NCI-H526 (cell line): ENCODE measurements around the gene CCDC92B.

Experiments
- DNase-seq, 2 experiments: peaks; one replicate each; lab custom pipeline; 2025; lab: John Stamatoyannopoulos, UW

CCDC92B gene

DNA sequence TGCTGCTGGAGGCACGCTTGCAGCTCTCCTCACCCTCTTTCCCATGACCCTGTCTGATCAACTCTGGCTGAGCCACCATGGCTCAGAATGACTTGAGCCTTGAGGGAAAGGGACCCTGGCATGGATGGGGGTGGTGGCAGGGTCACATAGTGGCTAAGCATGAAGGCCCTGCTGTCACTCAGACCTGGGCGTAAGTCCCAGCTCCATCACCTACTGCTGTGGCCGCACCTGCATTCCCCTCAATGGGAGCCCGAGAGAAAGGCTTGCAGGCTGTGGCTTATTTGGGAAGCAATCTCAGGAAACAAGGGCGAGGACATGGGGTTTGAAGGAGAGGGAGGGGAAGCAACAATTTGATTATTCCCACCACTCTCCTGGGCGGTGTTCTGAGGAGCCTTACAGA is 29.0 kb upstream of the CCDC92B start:
- no peak for DNase-seq

DNA sequence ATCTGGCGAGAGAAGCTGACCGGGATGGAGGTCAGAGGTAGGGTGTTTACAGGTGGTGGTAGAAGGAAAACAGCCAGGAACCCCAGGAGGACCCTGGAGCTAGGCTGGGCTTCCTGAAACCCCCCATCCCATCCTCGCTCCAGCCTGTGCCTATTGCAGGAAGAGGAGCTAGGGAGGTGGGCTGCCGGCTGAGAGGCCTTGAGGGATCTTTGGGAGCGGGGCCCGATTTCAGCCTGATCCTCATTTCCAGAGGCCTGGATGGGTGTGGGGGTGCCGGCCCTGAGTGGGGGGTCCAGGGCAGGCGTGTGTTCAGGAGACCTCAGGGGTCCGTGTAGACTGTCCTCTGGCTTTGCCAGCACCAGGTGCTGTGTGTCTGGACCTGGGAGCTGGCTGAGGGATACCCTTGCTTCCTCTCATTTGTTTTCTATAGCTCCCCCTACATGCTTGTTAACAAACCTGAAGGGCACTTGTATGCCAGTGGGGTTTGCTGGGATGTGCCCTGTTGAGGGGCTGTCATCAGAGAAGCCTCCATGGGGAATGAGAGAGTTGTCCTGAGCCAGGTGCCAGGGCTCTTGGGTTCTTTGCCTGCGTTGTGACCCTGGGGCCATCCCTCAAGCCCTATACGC is 27.9 kb upstream of the CCDC92B start:
- peak in 1 of 2 experiments; percentile 48 for DNase-seq

DNA sequence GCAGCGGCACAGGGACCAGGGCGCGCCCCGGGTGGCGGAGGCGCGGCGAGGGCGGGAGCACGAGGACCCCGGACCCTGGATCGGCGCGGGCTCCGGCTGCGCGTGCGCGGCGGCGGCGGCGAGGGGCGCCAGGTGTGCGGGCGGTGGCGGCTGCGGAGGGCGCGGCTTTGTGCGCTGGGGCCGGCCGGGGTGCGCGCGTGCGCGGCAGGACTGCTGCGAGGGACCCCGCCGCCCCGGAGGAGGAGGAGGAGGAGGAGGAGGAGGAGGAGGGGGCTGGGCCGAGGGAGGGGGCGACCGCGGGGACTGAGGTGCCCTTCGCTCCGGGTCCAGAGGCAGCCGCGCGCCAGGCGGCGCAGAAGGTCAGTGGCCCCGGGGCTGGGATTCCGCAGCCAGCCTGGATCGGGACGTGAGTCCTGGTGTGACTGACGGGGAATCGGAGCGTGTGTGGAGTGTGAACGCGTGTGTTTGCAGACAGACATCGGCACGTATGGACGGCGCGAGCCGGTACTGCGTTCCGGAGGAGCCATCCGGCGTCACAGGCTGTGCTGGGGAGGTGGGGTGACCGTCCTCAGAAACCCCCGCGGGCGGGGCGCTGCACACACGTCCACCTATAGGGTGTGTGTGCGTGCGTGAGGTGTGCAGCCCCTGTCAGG is 27.3 kb upstream of the CCDC92B start:
- DNase-seq = peak in 1 of 2 experiments; percentile 83

DNA sequence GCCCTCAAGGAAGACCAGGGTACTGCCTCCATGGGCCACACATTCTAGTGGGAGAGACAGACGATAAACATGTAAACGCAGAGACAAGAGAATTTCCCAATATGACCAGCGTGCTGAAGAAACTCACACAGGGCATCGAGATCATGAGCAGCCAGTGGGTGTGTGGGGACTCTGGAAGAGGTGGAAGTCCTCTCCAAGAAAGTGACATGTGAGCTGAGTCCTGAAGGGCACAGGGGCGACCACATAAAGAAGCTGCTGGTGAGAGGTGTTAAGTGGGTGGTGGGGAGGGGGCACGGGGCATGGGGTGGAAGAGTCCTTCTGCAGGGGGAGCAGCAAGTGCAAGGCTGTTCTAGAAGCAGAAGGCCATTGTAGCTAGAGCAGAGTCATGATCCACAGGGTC is 25.8 kb upstream of the CCDC92B start:
- no peak for DNase-seq

DNA sequence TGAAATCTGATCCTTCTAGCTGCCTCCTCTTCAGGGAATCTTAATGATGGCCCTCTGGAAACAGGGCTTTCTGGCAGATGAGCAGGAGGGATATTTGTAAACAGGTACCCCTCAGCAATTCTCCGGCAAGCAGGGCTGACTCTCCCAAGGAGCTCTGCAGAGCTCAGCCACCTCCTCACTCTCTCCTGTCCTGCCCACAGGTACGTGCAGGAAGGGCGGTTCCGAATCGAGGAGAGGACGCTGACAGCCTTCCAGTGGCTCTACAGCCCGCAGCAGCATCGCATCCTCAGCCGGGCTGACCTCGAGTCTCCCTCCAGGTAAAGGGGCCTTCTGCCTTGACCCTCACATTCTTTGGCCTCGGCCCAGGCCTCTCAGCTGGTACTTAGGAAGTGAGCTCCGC is 20.7 kb upstream of the CCDC92B start:
- DNase-seq = no peak

DNA sequence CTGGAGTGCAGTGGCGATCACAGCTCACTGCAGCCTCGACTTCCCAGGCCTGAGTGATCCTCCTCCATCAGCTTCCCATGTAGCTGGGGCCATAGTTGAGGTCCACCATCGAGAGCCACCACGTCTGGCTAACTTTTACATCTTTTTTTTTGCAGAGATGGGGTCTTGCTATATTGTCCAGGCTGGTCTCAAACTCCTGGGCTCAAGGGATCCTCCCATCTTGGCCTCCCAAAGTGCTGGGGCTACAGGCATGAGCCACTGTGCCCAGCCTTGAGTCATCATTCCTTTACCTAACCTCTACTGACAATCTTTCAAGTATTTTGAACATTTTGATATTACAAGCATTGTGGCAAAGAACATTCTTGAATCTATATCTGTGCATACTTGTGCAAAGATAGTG is 9.4 kb upstream of the CCDC92B start:
- no peak for DNase-seq

DNA sequence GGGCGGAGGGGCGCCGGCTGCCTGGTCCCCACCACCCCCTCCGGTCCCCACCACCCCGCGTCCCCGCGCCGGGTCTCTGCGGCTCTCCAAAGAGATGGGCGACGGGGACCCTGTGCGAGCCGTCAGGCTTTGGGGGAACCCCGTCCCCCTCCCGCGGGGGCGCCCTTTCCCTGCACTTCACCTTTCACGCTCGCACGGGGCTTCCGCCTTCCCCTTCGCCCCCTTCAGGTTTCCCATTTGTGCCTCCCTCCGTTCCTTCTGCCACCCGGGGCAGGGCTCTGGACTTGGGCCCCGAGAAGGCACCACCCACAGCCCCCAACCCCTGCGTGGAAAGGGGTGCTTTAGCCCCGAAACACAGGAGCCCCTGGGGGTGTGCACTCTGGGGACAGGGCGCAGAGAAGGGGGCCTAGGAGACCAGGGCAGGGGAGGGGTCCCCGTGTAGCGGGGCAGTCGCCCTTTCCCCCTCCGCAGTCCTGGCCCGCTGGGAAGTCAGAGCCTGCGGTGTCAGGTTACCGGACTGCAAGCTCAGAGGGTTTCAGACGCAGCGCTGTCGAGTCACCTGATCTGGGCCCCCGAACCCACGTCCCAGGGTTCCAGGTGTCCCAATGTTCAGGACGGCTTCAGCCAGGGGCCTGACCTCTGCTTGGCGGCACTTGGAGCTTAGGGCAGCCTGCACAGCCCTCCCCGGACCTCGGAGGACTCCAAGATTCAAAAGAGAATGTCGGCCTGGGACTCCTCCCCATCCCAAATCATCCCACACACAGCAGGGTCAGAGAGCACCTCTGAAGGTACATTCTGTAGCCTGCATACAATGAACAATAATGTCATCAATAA is 6.7 kb upstream of the CCDC92B start:
- peak in 1 of 2 experiments; percentile 57 for DNase-seq

DNA sequence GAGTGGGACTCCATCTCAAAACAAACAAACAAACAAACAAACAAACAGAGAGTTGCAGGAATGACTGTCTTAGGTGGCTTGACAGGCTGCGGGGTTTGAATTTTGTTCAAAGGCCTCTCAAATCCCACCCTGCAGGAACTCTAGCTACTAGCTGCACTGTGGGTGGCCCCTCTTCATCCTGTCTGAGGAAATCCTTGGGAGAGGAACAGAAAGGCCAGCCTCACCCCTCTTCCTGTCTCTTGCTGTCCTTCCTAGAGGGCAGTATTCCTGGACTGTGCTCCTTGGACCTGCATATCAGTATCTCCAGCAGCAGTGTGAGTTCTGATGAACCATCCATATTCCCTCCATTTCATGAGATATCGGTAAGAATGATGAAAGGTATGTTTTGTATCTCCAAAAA is 2.0 kb upstream of the CCDC92B start:
- DNase-seq = no peak

DNA sequence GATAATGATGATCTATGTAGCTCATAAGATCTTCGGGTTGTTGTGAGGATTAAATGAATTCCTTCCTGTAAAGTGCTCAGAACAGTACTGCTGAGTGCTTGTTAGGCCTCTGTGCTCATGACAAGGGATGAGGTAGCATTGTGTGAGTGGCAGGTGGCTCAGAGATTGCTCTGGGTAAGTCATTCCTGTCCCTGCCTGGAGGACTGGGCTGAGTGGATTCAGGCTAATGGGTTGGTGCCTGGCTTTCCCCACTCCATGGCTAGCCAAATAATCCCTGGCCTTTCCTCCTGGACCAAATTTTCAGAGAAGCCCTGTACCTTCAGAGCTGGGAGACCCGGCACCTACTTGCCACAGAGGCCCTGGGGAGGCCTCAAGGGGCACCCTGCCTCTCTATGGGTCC is 1.3 kb upstream of the CCDC92B start:
- no peak for DNase-seq

DNA sequence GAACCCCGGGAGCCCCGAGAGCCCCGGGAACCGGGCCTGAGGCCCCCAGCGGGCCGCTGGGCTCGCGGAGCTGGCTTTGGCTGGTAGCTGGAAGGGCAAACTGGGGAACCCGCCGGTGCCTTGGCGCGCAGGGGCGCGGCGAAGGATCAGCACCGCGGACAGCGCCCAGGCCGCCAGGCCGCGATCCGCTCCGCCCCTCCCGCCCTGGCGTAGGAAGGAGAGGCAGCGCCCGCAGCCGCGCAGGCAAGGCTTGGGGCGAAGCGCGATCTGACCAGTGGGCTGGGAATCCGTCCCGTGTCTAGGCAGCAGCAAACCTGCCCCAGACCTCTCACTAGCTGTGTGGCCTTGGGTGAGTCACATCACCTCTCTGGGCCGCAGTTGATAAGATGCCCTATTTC is 331 bp upstream of the CCDC92B start:
- peak in 1 of 2 experiments; percentile 72 for DNase-seq

DNA sequence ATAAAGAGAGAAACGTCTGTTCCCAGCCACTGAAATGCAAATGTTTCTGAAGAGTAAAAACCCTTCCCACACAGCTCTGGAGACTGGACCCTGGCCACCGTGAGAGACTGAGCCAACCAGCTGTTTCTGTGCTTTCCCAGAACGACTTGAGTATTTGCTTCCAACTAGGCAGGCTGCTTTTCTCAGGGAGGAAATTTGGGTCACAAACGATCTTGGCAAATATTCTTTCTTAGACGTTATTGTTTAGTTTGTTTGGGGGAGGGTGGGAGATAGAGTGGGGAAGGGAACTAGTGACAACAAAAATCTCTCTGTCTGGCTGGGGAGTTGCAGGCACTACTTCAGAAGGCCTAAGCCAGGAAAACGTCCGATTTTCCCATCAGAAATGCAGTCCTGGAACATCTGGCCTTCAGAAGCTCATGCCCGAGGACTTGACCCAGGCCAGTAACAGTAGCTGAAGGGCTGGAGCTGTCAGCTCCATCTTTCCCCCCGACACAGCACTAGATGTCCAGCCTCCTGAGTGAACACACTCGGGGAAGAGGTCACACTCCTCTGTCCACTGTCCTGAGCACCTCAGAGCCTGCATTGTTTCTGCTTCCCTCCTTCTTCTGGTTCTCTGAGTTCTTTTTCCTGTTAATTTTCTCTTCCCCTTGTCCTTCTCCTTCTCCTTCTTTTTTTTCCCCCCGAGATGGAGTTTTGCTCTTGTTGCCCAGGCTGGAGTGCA is 4.0 kb downstream of the CCDC92B start:
- peak in 1 of 2 experiments; percentile 10 for DNase-seq

DNA sequence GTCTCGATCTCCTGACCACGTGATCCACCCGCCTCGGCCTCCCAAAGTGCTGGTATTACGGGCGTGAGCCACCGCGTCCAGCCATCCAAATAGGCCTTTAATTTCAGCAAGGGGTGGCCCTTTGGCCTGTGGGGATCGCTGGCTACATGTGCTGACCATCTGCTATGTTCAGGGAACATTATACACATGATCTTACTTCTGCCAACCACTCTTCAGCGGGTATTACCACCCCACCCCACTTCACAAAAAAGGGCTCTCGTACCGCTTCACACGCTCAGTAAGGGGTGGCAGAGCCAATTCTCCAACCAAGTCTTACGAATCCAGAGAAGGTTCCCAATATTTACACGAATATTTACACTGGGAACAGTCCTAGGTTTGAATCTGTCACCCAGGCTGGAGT is 11.8 kb downstream of the CCDC92B start:
- no peak for DNase-seq

DNA sequence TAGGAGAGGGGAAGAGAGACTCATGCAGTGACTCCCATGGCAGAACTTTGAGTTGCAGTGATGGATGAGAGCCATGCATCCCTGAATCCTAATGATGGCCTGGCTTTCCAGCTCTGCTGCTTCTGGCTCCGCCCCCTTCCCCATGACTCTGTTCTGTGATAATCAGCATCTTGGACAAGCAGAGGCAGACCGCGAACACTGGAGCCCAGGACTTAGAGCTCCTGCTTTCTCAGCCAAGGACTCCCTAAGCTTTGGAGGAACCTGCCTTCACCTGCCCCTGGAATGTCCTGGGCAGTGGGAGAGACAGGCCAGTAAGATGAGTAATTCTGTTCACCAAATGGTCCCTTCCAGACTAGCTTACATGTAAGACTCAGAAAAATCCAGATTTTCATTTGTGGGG is 12.5 kb downstream of the CCDC92B start:
- DNase-seq = no peak

DNA sequence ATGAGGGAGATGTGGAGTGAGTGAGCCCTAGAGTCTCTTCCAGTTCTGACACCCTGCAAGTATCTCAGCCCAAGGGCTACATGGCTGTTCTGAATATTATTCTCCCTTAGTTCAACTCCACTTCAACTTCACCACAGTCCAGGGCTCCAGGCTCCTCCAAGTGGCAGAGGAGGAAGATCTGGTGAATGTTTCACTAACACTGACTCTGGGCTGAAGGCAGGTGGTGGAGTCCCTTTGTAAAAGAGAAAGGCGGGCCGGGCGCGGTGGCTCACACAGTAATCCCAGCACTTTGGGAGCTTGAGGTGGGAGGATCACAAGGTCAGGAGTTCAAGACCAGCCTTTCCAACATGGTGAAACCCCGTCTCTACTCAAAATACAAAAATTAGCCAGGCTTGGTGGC is 13.6 kb downstream of the CCDC92B start:
- no peak for DNase-seq

DNA sequence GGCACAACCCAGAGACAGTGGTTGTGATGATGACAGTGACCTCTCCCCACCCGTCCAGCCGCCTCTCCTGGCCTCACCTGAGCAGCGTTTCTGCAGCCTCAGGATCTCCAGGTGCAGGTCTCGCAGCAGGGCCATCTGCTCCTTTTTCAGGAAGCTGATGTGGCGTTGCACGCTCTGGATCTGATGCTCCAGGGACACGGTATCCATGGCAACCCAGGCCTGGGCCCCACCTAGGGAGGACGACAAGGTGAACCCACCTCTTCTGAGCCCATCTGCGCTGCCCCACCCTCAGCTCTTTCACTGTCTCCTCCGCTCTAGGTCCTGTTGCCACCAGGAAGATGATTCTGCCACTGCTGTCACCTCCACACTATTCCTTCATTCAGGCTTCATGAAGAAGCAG is 14.5 kb downstream of the CCDC92B start:
- DNase-seq = no peak

DNA sequence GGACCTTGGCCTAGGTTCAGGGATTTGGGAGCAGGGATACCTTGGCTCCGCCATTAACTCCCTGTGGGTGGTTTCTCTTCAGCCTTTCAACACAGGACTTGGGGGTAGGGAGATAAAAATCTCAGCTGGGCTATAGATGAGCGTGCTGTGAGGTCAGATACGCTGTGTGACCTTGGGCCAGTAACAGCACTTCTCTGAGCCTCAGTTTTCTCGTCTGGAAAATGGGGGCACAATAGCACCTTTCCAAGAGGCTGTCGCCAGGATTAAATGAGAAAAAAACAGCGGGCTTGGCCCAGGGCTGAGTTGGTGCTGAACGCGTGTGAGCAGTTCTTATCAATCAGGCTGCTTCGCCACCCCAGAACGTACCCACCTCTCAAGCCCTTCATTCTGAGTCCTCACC is 17.6 kb downstream of the CCDC92B start:
- no peak for DNase-seq

DNA sequence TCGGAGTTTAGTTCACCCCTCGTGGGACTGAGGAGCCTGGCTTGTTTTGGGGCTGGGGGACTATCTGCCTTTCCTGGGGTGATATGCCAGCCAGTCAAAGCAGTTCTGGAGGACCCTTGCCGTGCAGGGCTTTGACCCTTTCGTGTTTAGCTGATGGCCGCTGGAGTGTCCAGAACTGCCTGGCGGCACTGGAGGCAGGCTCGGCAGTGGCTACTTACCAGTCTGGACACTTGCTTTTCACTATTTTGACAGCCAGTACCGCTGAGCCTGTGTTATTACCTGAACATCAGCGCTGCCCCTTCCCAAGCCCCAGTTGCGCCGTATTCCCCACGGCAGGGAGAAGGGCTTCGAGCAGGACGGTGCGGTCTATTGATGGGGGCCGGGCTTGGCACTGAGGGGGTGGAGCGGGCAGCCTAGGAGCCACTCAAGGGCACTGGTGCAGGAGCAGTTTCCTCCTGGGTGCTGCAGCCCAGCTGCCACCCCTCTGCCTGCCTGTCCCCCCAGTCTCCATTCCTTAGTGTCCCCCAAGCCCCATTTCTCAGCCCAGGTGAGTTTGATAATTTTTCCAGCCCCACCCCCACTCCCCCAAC is 18.6 kb downstream of the CCDC92B start:
- no peak for DNase-seq

DNA sequence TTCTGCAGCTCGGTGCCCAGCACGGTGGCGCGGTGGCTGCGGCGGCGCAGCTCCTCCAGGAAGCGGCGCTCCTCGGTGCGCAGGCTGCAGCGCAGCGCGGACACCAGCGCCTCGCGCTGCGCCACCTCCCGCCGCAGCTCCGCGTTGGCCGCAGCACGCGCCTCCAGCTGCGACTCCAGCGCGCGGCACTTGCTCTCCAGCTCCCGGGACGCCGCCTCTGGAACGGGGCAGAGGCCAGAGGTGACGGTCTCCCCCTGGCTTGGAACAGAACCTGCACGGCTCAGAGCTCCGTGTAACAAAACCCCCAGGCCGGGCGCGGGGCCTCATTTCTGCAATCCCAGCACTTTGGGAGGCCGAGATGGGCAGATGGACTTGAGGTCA is 24.7 kb downstream of the CCDC92B start:
- DNase-seq = no peak

DNA sequence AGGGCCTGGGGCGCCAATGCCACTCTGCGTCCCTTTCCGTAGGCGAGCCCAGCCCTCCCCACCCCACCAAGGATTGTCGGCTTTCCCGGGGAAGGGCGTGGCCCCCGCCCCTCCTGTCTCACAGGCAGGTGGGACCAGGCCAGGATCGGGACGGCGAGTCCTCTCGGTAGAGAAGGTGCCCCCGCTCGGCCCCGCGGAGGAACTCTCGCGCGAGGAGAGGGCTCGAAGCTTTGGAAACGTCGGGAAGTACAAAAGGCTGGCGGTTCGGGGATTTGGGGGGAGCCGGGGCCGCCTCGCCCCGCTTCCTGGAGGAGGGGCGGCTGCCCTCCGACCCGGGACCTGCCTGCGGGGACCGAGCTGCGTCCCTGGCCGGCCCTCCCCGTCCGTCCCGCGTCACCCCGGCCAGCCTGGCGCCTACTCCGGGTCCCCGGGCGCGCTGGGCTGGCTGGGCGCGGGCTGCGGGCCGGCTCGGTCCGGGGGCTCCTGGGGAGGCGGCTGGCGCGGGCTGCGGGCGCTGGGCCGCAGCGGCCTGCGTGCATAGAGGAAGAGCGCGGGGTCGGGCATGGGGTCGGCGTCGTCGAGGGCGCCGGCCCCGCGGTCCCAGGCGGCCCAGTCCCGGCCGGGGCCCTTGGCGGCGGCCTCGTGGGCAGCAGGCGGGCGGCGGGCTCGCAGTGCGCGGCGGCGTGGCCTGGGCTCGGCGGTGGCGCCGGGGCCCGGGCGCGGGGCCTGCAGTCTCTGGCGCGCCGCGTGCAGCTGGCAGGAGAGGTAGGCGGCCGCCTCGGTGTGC is 25.3 kb downstream of the CCDC92B start:
- no peak for DNase-seq

DNA sequence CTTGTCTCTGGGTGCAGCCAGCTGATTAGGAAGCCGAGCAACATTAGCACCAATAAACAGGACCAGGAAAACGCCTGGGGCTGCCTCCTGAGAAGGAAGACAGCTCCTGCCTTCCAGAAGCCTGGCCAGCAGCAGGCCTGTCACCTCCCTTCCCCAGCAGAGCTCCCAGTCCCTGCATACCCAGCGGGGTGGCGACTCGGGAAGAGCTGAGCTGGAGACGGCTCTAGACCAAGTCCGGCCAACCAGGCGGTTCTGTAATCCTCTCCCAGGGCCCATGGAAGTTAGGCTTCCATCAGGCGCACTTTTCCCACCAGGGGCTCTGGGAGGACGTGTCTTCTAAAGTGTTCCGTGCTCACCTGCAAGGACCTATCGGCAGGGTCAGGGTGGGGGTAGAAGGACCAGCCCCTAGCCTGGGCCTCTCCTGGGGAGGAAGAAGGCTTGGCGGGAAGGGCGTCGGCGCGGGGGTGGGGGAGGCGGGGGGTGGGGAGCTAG is 25.9 kb downstream of the CCDC92B start:
- no peak for DNase-seq

DNA sequence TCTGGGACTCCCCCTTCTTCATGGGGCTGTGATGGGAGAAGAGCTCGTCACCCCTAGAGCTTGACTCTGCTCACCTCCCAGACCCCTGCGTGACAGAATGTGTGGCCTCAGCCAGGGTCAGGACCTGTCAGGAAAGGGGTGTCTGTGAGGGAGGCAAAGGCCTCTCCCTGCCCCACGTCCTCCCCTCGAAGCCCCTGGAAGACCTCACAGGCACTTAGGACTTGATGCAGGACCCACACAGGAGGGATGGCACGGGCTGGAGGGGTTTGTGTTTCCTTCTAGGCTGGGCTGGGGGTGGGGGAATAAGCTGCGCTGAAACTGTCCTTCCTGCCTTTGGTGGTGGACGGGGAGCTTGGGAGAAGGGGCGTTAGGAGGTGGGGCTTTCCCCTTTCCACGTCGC is 26.8 kb downstream of the CCDC92B start:
- DNase-seq = no peak
